A673 (cell line): ENCODE results near the gene ERF. TPM values are rescaled to one million over a fixed set of nuclear protein-coding genes. Genes with fewer than 3 reads are reported as not detected.

ENCODE experiments used
- BruUV-seq: library from RNA; stranded (reverse); fragments of 400-500 nt; replicated peaks from 2 replicates; lab custom pipeline; 2021; lab: Mats Ljungman, UMichigan
- CTCF ChIA-PET: fragments of 300-600 bp; sonication (Branson Sonifier 250); formaldehyde crosslinking; loops from one replicate; lab custom pipeline; 2022; ENCODE audit warnings: antibody characterized with exemption; lab: Charles Lee
- POLR2A ChIA-PET: fragments of 300-600 bp; sonication (Branson Sonifier 250); formaldehyde crosslinking; loops from one replicate; lab custom pipeline; 2022; ENCODE audit warnings: antibody characterized with exemption; ENCODE audit not compliant: low non-redundant PET; lab: Charles Lee
- DNase-seq: peaks from one replicate; pipeline ENCODE4 v3.0.0-alpha.2; 2015; ENCODE audit warnings: low spot score
- H3K27ac ChIP-seq: fragments of 200-600 bp; sonication (generic); 2 replicates; pipeline ENCODE4 v1.5.1; 2016; ENCODE audit warnings: mixed run types, low read depth, mild to moderate bottlenecking, mixed read lengths, antibody characterized with exemption, low read length; ENCODE audit not compliant: poor library complexity, severe bottlenecking
- H3K27me3 ChIP-seq: fragments of 200-600 bp; sonication (generic); replicated peaks from 2 replicates; pipeline ENCODE4 v1.6.1; 2017; ENCODE audit warnings: mixed run types, low read depth, mild to moderate bottlenecking, mixed read lengths, antibody characterized with exemption, low read length; ENCODE audit not compliant: insufficient read depth, poor library complexity
- H3K36me3 ChIP-seq: fragments of 200-600 bp; sonication (generic); 2 replicates; pipeline ENCODE4 v1.6.1; 2016; ENCODE audit warnings: mixed run types, mild to moderate bottlenecking, mixed read lengths, antibody characterized with exemption, low read length; ENCODE audit not compliant: insufficient read depth, poor library complexity, severe bottlenecking
- H3K4me1 ChIP-seq: fragments of 200-600 bp; sonication (generic); 2 replicates; pipeline ENCODE4 v1.6.1; 2017; ENCODE audit warnings: mixed run types, mild to moderate bottlenecking, mixed read lengths, antibody characterized with exemption, low read length; ENCODE audit not compliant: insufficient read depth, poor library complexity, severe bottlenecking
- H3K4me3 ChIP-seq: fragments of 200-600 bp; sonication (generic); 2 replicates; pipeline ENCODE4 v1.5.1; 2016; ENCODE audit warnings: low read depth, mixed run types, mild to moderate bottlenecking, mixed read lengths, low read length; ENCODE audit not compliant: poor library complexity, severe bottlenecking
- H3K9me3 ChIP-seq: fragments of 200-600 bp; sonication (generic); 2 replicates; pipeline ENCODE4 v1.6.1; 2016; ENCODE audit warnings: mixed run types, low read depth, mild to moderate bottlenecking, mixed read lengths, antibody characterized with exemption, low read length; ENCODE audit not compliant: poor library complexity, severe bottlenecking
- CTCF ChIP-seq: fragments of 300-800, 200-600 bp; sonication (generic); conservative IDR thresholded peaks from 2 replicates; pipeline ENCODE4 v1.5.1; 2017; ENCODE audit warnings: low read depth, mild to moderate bottlenecking, antibody characterized with exemption, low read length, moderate library complexity, mixed read lengths
- EZH2 ChIP-seq: fragments of 200-600 bp; sonication (generic); IDR thresholded peaks from 2 replicates; pipeline ENCODE4 v1.6.1; 2017; ENCODE audit warnings: borderline replicate concordance, low read depth, mild to moderate bottlenecking, mixed read lengths, antibody characterized with exemption, low read length; ENCODE audit not compliant: poor library complexity, severe bottlenecking
- intact Hi-C: fragments of 100-400 bp; cut with micrococcal nuclease; formaldehyde crosslinking; loops from one replicate; pipeline ENCODE4 v1.10.0; 2022; ENCODE audit not compliant: unreplicated experiment
- total RNA-seq: library from RNA; stranded (reverse); gene quantifications from 2 replicates; pipeline ENCODE4 v1.2.3, GENCODE V29; 2021

ERF gene
- total RNA-seq, 1 experiment from 2014 or later, result 164 TPM

DNA sequence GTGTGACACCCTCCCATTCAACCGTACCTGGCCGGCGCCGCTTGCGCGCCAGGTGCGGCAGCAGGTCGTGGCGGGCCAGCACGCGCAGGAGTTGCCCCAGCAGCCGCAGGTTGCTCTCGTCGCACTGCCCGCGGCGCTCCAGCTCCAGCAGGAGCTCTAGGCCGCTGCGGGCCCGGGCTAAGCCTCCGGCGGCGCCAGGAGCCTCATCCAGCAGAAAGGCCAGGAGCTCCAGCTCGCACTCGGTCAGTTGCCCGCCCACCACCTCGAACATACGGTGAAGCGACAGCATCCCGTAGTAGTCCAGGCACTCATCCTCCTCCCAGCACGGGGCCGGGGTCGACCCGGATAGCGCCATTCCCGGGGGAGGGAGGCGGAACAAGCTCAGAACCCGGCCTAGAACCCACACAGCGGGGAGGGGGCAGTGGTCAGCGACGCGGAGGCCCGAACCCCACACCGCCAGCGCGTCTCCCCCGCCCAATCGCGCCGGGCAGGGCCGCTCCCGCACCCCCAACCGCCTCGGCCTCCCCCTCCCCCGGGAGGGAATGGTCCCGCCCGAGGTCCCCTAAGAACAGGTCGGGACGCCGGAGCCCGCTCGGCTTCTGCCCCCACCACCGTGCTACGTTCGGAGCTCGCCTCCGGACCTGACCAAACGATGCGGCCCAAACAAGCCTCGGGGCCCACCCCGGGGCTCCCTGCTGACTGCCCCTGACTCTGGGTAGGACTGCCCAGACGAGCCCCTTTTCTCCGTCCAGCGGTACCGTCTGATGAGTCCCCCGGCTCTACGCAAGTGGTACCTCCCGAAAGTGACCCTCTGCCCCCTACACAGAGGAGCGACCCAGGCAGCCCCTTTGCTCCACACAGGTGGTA is 38.0 kb downstream of the ERF start:
- Histone ChIP-seq H3K27me3 (no peaks in the 10 kb centered on the region), H3K36me3 (peaks cover 28% of the 10 kb centered on the region), H3K4me3 (peak overlapping the region; percentile 96), H3K27ac (peak overlapping the region; percentile 91), H3K9me3 (no peaks in the 10 kb centered on the region), H3K4me1 (peaks cover 31% of the 10 kb centered on the region)
- TF ChIP-seq CTCF, result no peak
- TF ChIP-seq EZH2, result no peak
- no TSS peak for BruUV-seq
- ChIA-PET POLR2A (no interaction called here), CTCF (no interaction called here)
- intact Hi-C loops, result no loop called here
- peak; percentile 45 for DNase-seq

GRCh38 chr19:42214810-42215485 is 40.0 kb downstream of the ERF start:
- DNase-seq, result no peak
- peak overlapping the region; percentile 4 for H3K27ac ChIP-seq
- no TSS peak for BruUV-seq
- peaks cover 38% of the 10 kb centered on the region for H3K36me3 ChIP-seq
- H3K4me3 ChIP-seq, result no peak overlapping the region
- intact Hi-C loops, result no loop called here
- ChIA-PET CTCF (no interaction called here), POLR2A (interaction anchor here (0.6 kb wide), 1 partner anchor 196 kb away, joined by 3 read pairs; no protein-coding TSS in a partner anchor)
- no peaks in the 10 kb centered on the region for H3K9me3 ChIP-seq
- peaks cover 26% of the 10 kb centered on the region for H3K4me1 ChIP-seq
- H3K27me3 ChIP-seq, result no peaks in the 10 kb centered on the region
- no peak for TF ChIP-seq EZH2
- no peak for TF ChIP-seq CTCF

DNA sequence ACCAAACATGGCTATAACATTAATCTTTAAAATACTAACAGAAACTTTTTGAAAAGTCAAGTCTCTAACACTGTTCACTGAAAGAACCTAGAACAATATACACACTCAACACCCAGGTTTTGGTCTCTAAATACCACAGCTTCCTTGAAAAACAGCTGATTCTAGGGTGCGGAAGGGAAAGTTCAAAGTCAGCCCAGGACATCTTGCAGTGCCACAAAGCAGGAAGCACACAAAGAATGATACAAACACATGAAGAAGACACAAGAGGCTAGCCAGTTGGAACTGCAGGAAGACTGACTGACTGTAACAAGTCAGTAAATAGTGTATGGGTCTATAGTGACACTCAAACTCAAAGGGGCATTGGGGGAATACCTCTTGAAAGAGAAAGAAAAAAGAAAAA is 42.0 kb downstream of the ERF start:
- no TSS peak for BruUV-seq
- no peaks in the 10 kb centered on the region for H3K27me3 ChIP-seq
- intact Hi-C loops, result no loop called here
- no peak overlapping the region for H3K27ac ChIP-seq
- peaks cover 56% of the 10 kb centered on the region for H3K36me3 ChIP-seq
- ChIA-PET CTCF (no interaction called here), POLR2A (no interaction called here)
- no peak for TF ChIP-seq EZH2
- TF ChIP-seq CTCF, result no peak
- H3K4me1 ChIP-seq, result peaks cover 8% of the 10 kb centered on the region
- no peak overlapping the region for H3K4me3 ChIP-seq
- no peaks in the 10 kb centered on the region for H3K9me3 ChIP-seq
- no peak for DNase-seq
